IMR-90 (cell line): ENCODE data around the gene GMPPB. TPM values are rescaled to one million over a fixed set of nuclear protein-coding genes. Genes with fewer than 3 reads are reported as not detected.

Experiments
- ATAC-seq: fragments of 200-7000 bp; cut with Tn5 transposase; 2 replicates; pipeline ENCODE4 v1.9.1; 2020; ENCODE audit warnings: low read depth, mild to moderate bottlenecking, moderate library complexity
- BruUV-seq: library from RNA; stranded (reverse); fragments of 400-500 nt; replicated peaks from 2 replicates; lab custom pipeline; 2021; lab: Mats Ljungman, UMichigan
- CTCF ChIA-PET: fragments of 300-600 bp; formaldehyde crosslinking; extraction: SDS; loops from one replicate; lab custom pipeline; 2021; ENCODE audit warnings: antibody characterized with exemption; lab: Yijun Ruan, JAX
- POLR2A ChIA-PET: fragments of 300-600 bp; sonication (Branson Sonifier 250); formaldehyde crosslinking; loops from one replicate; lab custom pipeline; 2022; ENCODE audit warnings: antibody characterized with exemption; ENCODE audit not compliant: unreplicated experiment; lab: Charles Lee
- DNase-seq: peaks from one replicate; pipeline ENCODE4 v3.0.0; 2013
- H2AFZ ChIP-seq: replicated peaks from 2 replicates; pipeline ENCODE3; 2013; ENCODE audit warnings: low read length, mild to moderate bottlenecking; ENCODE audit not compliant: poor library complexity
- H2AK5ac ChIP-seq: 2 replicates; pipeline ENCODE4 v1.6.1; 2013; ENCODE audit warnings: low read depth, low read length, inconsistent platforms
- H2AK9ac ChIP-seq: replicated peaks from 2 replicates; pipeline ENCODE3; 2013; ENCODE audit warnings: mild to moderate bottlenecking, low read depth, low read length, moderate library complexity; ENCODE audit not compliant: poor library complexity
- H2BK120ac ChIP-seq: 2 replicates; pipeline ENCODE4 v1.6.1; 2013; ENCODE audit warnings: low read depth, low read length, inconsistent platforms
- H2BK15ac ChIP-seq: 3 replicates; pipeline ENCODE4 v1.6.1; 2013; ENCODE audit warnings: low read depth, low read length, inconsistent platforms
- H2BK20ac ChIP-seq: 2 replicates; pipeline ENCODE4 v1.6.1; 2013; ENCODE audit warnings: low read depth, mild to moderate bottlenecking, inconsistent platforms, low read length, moderate library complexity
- H2BK5ac ChIP-seq: 2 replicates; pipeline ENCODE4 v1.6.1; 2013; ENCODE audit warnings: mild to moderate bottlenecking, low read depth, low read length, inconsistent platforms; ENCODE audit not compliant: poor library complexity, severe bottlenecking
- H3K14ac ChIP-seq: replicated peaks from 2 replicates; pipeline ENCODE4 v1.6.1; 2013; ENCODE audit warnings: low read depth, low read length, inconsistent platforms
- H3K18ac ChIP-seq: 2 replicates; pipeline ENCODE4 v1.6.1; 2013; ENCODE audit warnings: low read depth, low read length, control low read depth
- H3K23ac ChIP-seq: 2 replicates; pipeline ENCODE4 v1.6.1; 2013; ENCODE audit warnings: low read depth, low read length, inconsistent platforms
- H3K27ac ChIP-seq: 2 replicates; pipeline ENCODE4 v1.5.1; 2013; ENCODE audit warnings: mild to moderate bottlenecking, control low read depth, low read length; ENCODE audit not compliant: insufficient read depth
- H3K27me3 ChIP-seq: 2 replicates; pipeline ENCODE4 v1.6.1; 2013; ENCODE audit warnings: low read length; ENCODE audit not compliant: control insufficient read depth, insufficient read depth
- H3K36me3 ChIP-seq: 2 replicates; pipeline ENCODE4 v1.6.1; 2013; ENCODE audit warnings: low read length, mixed read lengths; ENCODE audit not compliant: control insufficient read depth, insufficient read depth
- H3K4ac ChIP-seq: 2 replicates; pipeline ENCODE4 v1.6.1; 2013; ENCODE audit warnings: low read depth, low read length, inconsistent platforms
- H3K4me1 ChIP-seq: 2 replicates; pipeline ENCODE4 v1.6.1; 2013; ENCODE audit warnings: low read length, mixed read lengths; ENCODE audit not compliant: control insufficient read depth, insufficient read depth
- H3K4me2 ChIP-seq: 2 replicates; pipeline ENCODE4 v1.6.1; 2013; ENCODE audit warnings: low read depth, mild to moderate bottlenecking, control low read depth, low read length, moderate library complexity
- H3K4me3 ChIP-seq: 2 replicates; pipeline ENCODE4 v1.5.1; 2013; ENCODE audit warnings: low read depth, mild to moderate bottlenecking, control low read depth, low read length, moderate library complexity; ENCODE audit not compliant: insufficient read depth
- H3K56ac ChIP-seq: 2 replicates; pipeline ENCODE4 v1.6.1; 2013; ENCODE audit warnings: low read length, inconsistent platforms; ENCODE audit not compliant: insufficient read depth; ENCODE audit errors: extremely low read depth
- H3K79me1 ChIP-seq, 2 experiments: 2 replicates each; pipeline ENCODE4 v1.6.1; 2013; ENCODE audit warnings: low read length in 2 of 2, inconsistent platforms in 1 of 2, low read depth in 1 of 2
- H3K9ac ChIP-seq: 2 replicates; pipeline ENCODE4 v1.6.1; 2013; ENCODE audit warnings: low read depth, low read length, control low read depth
- H3K9me1 ChIP-seq: 2 replicates; pipeline ENCODE4 v1.6.1; 2013; ENCODE audit warnings: low read length, inconsistent platforms; ENCODE audit not compliant: insufficient read depth
- H3K9me3 ChIP-seq: 2 replicates; pipeline ENCODE4 v1.6.1; 2013; ENCODE audit warnings: low read length; ENCODE audit not compliant: control insufficient read depth, insufficient read depth
- H4K20me1 ChIP-seq: 2 replicates; pipeline ENCODE4 v1.6.1; 2013; ENCODE audit warnings: low read length, inconsistent platforms; ENCODE audit not compliant: insufficient read depth
- H4K5ac ChIP-seq: 2 replicates; pipeline ENCODE4 v1.6.1; 2013; ENCODE audit warnings: mild to moderate bottlenecking, low read depth, low read length, control low read depth
- H4K8ac ChIP-seq, 2 experiments: 2 replicates each; pipeline ENCODE4 v1.6.1; 2013; ENCODE audit warnings: low read depth in 2 of 2, low read length in 2 of 2, control low read depth in 1 of 2, inconsistent platforms in 1 of 2
- H4K91ac ChIP-seq: 2 replicates; pipeline ENCODE4 v1.6.1; 2013; ENCODE audit warnings: low read depth, low read length, inconsistent platforms; ENCODE audit not compliant: insufficient read depth
- SMC3 ChIP-seq: fragments of 150-350 bp; IDR thresholded peaks from 2 replicates; pipeline ENCODE4 v1.6.1; 2016; ENCODE audit warnings: low read depth, mild to moderate bottlenecking, antibody characterized with exemption, low read length, moderate library complexity
- WGBS, 2 experiments: methylation state at CpG; one replicate each; pipeline versions ENCODE4 v1.1.5 to v1.1.7; 2013; ENCODE audit warnings: missing lambda C conversion rate in 2 of 2; ENCODE audit not compliant: insufficient read length in 1 of 2; ENCODE audit errors: extremely low coverage in 2 of 2; 5-methylcytosine and 5-hydroxymethylcytosine counted together
- dilution Hi-C: fragments of 300-500 bp; cut with HindIII; formaldehyde crosslinking; loops from one replicate; pipeline ENCODE4 v1.14.3; 2018; ENCODE audit warnings: low sequenced_read_pairs; ENCODE audit not compliant: unreplicated experiment
- in situ Hi-C: fragments of 300-500 bp; cut with MboI; formaldehyde crosslinking; loops from 3 replicates; pipeline ENCODE4 v1.14.3; 2019; ENCODE audit warnings: low sequenced_read_pairs, inconsistent platforms, mixed read lengths
- intact Hi-C: fragments of 100-400 bp; cut with micrococcal nuclease; formaldehyde crosslinking; loops from 2 replicates; pipeline ENCODE4 v1.10.0; 2022
- polyA plus RNA-seq, 3 experiments: library from polyadenylated mRNA; depleted of rRNA; stranded (reverse); fragments of >200 nt; gene quantifications; 2 replicates each; pipeline ENCODE4 v1.2.3, GENCODE V29; 2012; ENCODE audit warnings: low replicate concordance in 1 of 3
- total RNA-seq: library from RNA; depleted of rRNA; stranded (reverse); fragments of >200 nt; gene quantifications from 2 replicates; pipeline ENCODE4 v1.2.3, GENCODE V29; 2012
- TF ChIP-seq, protein P1 (sequence below): fragments of 150-350 bp; IDR thresholded peaks from 2 replicates; pipeline ENCODE4 v1.6.1; 2017; ENCODE audit warnings: mild to moderate bottlenecking, antibody characterized with exemption, low read length, low read depth

GMPPB gene
- total and polyA plus RNA-seq, 2 of the 4 experiments (the other 2 are of a cell fraction) = 27.9 to 37.3 TPM

DNA sequence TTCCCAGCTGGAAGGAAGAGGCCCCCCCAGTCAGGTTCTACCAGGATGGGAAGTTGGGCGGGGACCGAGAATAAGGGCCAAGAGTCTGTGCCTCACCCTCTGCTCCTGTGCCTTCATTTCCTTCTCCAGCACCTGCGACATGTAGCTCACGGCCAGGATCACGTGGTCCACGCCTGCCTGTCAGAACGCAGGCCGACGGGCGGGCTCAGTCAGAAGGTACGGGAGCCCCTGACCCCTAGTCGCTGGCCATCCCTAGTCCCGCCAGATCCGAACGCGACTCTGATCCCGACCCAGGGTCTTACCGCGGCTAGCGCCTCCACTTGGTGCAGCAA lies 489 bp downstream of the GMPPB start:
- CTCF ChIA-PET = no interaction called here
- Histone ChIP-seq H4K91ac (peak overlapping the region; percentile 50; the same call in 1 of the 2 replicates), H3K36me3 (peaks cover 45% of the 10 kb centered on the region), H2BK15ac (no peak overlapping the region), H3K4me2 (peak overlapping the region; percentile 96), H4K20me1 (peaks cover 31% of the 10 kb centered on the region), H3K9ac (peak overlapping the region; percentile 91), H2BK5ac (peak overlapping the region; percentile 60), H2AK5ac (peak overlapping the region; percentile 62), H4K8ac (peak overlapping the region; percentile 55 to 93), H2BK20ac (no peak overlapping the region), H3K79me1 (peaks cover 15 to 43% of the 10 kb centered on the region in 2 experiments; a peak in 3 of 4 replicates), H2AK9ac (peak overlapping the region; percentile 100), H3K56ac (peak overlapping the region; percentile 79; the same call in 1 of the 2 replicates), H2AFZ (peak overlapping the region; percentile 99), H3K4me1 (peaks cover 17% of the 10 kb centered on the region), H3K9me3 (no peaks in the 10 kb centered on the region), H3K4me3 (peak overlapping the region; percentile 85), H2BK120ac (peak overlapping the region; percentile 32), H3K27me3 (no peaks in the 10 kb centered on the region), H3K27ac (peak overlapping the region; percentile 72), H3K23ac (peak overlapping the region; percentile 76), H3K9me1 (peaks cover 5% of the 10 kb centered on the region; the same call in 1 of the 2 replicates), H3K4ac (peak overlapping the region; percentile 88), H3K18ac (no peak overlapping the region), H4K5ac (peak overlapping the region; percentile 70), H3K14ac (peak overlapping the region; percentile 93)
- no peak for TF ChIP-seq SMC3
- TF ChIP-seq, protein P1, sequence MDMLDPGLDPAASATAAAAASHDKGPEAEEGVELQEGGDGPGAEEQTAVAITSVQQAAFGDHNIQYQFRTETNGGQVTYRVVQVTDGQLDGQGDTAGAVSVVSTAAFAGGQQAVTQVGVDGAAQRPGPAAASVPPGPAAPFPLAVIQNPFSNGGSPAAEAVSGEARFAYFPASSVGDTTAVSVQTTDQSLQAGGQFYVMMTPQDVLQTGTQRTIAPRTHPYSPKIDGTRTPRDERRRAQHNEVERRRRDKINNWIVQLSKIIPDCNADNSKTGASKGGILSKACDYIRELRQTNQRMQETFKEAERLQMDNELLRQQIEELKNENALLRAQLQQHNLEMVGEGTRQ = peak; percentile 87
- BruUV-seq = no TSS peak
- POLR2A ChIA-PET = interaction anchor here (0.6 kb wide), 1 partner anchor 206 kb away, joined by 3 read pairs; the partner anchor contains the start of gene MON1A
- intact Hi-C loops (no loop called here), dilution Hi-C loops (no loop called here), in situ Hi-C loops (no loop called here)
- WGBS, 2 experiments = 0% methylated on average over 18 of the region's 20 CpGs; no CpG with 5 or more reads in 1 of the 2 experiments
- DNase-seq (peak; percentile 37), ATAC-seq (peak; percentile 1)
